ENCODE results near the gene HMGB1. TPM values are rescaled to one million over a fixed set of nuclear protein-coding genes. Genes with fewer than 3 reads are reported as not detected.

HMGB1 gene
- total RNA-seq, 2 experiments from 2014 or later, result 483 to 504 TPM

GRCh38 chr13:30416471-30416870, 49.3 kb downstream of the HMGB1 start:
- POLR2A ChIA-PET, result no interaction called here
- Mint-ChIP-seq H3K4me1 (peaks cover 14% of the 10 kb centered on the region), H3K36me3 (no peaks in the 10 kb centered on the region), H3K4me3 (no peak overlapping the region), H3K27me3 (no peaks in the 10 kb centered on the region), H3K27ac (no peak overlapping the region), H3K9me3 (no peaks in the 10 kb centered on the region)
- DNase-seq (no peak), ATAC-seq (ENCODE audit: low read depth) (no peak)

DNA sequence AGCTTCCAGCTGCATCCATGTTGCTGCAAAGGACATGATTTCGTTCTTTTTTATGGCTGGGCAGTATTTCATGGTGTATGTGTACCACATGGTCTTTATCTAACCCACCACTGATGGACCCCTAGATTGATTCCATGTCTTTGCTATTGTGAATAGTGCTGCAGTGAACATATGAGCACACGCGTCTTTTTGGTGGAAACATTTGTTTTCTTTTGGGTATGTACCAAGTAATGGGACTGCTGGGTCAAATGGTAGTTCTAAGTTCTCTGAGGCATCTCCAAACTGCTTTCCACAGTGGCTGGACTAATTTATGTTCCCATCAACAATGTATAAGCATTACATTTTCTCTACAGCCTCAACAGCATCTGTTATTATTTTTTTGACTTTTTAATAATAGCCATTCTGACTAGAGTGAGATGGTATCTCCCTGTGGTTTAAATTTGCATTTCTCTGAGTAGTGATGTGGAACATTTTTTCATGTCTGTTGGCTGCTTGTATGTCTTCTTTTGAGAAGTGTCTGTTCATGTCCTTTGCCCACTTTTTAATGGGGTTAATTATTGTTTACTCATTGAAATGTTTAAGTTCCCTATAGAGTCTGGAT, 50.2 kb downstream of the HMGB1 start:
- no peak overlapping the region for H3K27ac Mint-ChIP-seq
- DNase-seq (no peak), ATAC-seq (ENCODE audit: low read depth) (no peak)
- no peak overlapping the region for H3K4me3 Mint-ChIP-seq
- no peaks in the 10 kb centered on the region for H3K9me3 Mint-ChIP-seq
- peaks cover 10% of the 10 kb centered on the region for H3K4me1 Mint-ChIP-seq
- H3K36me3 Mint-ChIP-seq, result no peaks in the 10 kb centered on the region
- no peaks in the 10 kb centered on the region for H3K27me3 Mint-ChIP-seq
- POLR2A ChIA-PET, result interaction anchor here (0.6 kb wide), 1 partner anchor 12 kb away, joined by 3 read pairs; no protein-coding TSS in a partner anchor

DNA sequence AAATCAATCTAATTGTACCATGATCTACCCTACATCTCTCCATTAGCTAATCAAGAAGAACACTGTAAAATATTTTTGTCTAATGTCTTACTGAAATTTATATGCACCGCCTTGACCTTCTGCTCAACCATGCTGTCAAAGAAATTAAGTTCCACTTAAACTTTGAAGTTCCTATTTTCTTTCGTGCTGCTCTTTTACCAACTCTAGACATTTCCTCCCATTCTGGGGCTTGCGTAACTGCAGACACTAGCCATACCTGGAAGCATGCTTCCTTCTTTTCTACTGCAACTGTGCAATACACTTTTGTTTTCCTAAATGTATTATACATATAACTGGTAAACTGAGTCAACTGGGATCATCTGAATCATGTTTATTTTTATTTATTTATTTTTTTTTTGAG, 51.9 kb downstream of the HMGB1 start:
- Mint-ChIP-seq H3K27me3 (peaks cover 3% of the 10 kb centered on the region), H3K9me3 (no peaks in the 10 kb centered on the region), H3K4me3 (no peak overlapping the region), H3K27ac (no peak overlapping the region), H3K4me1 (peaks cover 12% of the 10 kb centered on the region), H3K36me3 (no peaks in the 10 kb centered on the region)
- POLR2A ChIA-PET, result interaction anchor here (0.9 kb wide), 1 partner anchor 40 kb away, joined by 3 read pairs; no protein-coding TSS in a partner anchor
- no peak for ATAC-seq (ENCODE audit: low read depth)
- no peak for DNase-seq

DNA sequence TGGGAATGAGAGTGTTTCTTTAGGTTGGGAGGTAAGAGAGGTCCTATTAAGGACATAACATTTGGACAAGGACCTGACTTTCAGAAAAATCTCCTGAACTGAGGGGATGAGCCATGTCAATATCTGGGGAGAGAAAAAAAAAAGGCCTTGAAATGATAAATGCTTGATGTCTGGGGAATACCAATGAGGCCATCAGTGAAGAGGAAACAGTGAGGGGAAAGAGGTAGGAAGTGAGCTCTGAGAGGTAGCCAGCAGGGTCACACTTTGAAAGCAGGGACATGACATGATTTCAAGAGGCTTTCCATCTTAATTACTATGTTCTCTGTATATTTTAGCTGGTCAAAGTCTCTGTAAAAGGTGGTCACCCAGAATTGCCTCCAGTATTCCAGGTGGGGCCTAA, 53.4 kb downstream of the HMGB1 start:
- peaks cover 18% of the 10 kb centered on the region for H3K4me1 Mint-ChIP-seq
- ATAC-seq (ENCODE audit: low read depth) (no peak), DNase-seq (no peak)
- H3K9me3 Mint-ChIP-seq, result no peaks in the 10 kb centered on the region
- H3K36me3 Mint-ChIP-seq, result no peaks in the 10 kb centered on the region
- POLR2A ChIA-PET, result no interaction called here
- no peak overlapping the region for H3K27ac Mint-ChIP-seq
- no peak overlapping the region for H3K4me3 Mint-ChIP-seq
- H3K27me3 Mint-ChIP-seq, result peaks cover 3% of the 10 kb centered on the region

- no peaks in the 10 kb centered on the region for H3K36me3 Mint-ChIP-seq
- ATAC-seq (ENCODE audit: low read depth), result no peak
- peaks cover 17% of the 10 kb centered on the region for H3K4me1 Mint-ChIP-seq
Measured at GRCh38 chr13:30410705-30411125, 55.0 kb downstream of the HMGB1 start.

DNA sequence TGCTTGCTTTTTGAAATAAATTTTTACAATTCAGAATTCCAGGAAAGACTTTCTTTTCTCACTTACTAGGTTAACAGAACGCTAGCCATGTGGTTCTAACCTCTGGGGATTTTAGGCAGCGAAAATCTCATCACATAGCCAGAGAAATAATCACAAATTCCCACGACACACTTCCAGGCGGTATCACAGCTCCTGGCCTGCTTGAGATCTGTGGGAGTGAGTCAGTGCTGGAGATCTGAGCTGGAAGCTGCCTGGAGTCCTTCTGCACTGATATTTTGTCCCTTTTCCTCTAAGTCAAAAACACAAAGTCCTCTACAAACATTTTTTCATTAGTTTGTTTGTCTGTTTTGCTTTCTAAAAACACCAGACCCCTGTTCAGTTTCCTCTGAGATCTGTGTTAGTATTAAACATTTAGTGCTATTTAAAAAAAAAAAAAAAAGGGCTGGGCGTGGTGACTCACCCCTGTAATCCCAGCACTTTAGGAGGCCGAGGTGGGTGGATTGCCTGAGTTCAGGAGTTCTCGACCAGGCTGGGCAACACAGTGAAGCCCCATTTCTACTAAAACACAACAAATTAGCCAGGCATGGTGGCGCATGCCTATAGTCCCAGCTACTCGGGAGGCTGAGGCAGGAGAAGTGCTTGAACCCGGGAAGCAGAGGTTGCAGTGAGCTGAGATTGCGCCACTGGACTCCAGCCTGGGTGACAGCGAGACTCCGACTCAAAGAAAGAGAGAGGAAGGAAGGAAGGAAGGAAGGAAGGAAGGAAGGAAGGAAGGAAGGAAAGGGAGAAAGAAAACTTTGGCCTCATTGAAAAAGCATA, 55.6 kb downstream of the HMGB1 start:
- Mint-ChIP-seq H3K27ac (no peak overlapping the region), H3K36me3 (no peaks in the 10 kb centered on the region), H3K9me3 (no peaks in the 10 kb centered on the region), H3K4me3 (no peak overlapping the region), H3K27me3 (peaks cover 10% of the 10 kb centered on the region), H3K4me1 (peaks cover 16% of the 10 kb centered on the region)
- no peak for DNase-seq
- no peak for ATAC-seq (ENCODE audit: low read depth)
- POLR2A ChIA-PET, result no interaction called here

More at GRCh38 chr13:30410705-30411125, 55.0 kb downstream of the HMGB1 start:
- Mint-ChIP-seq H3K27me3 (peaks cover 10% of the 10 kb centered on the region), H3K27ac (peak overlapping the region; percentile 69), H3K9me3 (no peaks in the 10 kb centered on the region), H3K4me3 (no peak overlapping the region)
- DNase-seq, result no peak
- POLR2A ChIA-PET, result no interaction called here

- peaks cover 10% of the 10 kb centered on the region for H3K27me3 Mint-ChIP-seq
- DNase-seq (peak; percentile 88), ATAC-seq (ENCODE audit: low read depth) (peak; percentile 94)
- H3K9me3 Mint-ChIP-seq, result no peaks in the 10 kb centered on the region
- H3K36me3 Mint-ChIP-seq, result no peaks in the 10 kb centered on the region
- POLR2A ChIA-PET, result interaction anchor here (1.0 to 1.5 kb wide), 4 partner anchors 11 to 163 kb away, joined by 3 to 5 read pairs (median 4); partner anchors contain the start of gene HMGB1
- peak overlapping the region; percentile 72 for H3K27ac Mint-ChIP-seq
- peak overlapping the region; percentile 81 for H3K4me3 Mint-ChIP-seq
- peaks cover 16% of the 10 kb centered on the region for H3K4me1 Mint-ChIP-seq
Measured at GRCh38 chr13:30408319-30409101, 57.2 kb downstream of the HMGB1 start.

DNA sequence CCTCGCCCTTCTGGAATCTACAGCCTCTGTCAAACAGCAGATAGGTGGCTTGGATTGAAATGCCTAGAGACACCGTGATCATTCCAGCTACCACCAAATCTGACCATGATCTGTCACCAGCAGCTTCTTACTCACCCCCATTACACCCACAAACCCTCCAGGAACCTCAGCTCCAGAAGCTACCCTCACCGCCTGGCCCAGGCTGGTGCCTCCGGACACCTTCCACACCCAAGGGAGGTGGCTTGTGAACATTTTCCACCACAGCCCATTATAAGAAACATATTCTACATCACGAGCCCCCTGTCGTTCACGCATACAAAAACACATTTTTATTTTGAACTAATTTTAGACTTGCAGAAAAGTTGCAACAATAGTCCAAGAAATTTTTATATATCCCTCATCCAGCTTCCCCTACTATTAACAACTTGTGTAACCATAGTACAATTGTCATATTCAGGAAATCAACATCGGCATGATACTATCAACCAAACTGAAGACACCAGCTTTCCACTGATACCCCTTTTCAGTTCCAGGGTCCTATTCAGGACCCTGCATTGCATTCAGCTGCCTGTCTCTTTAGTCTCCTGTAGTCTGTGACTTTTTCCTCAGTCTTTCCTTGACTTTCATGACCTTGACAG, 58.8 kb downstream of the HMGB1 start:
- no peak for ATAC-seq (ENCODE audit: low read depth)
- Mint-ChIP-seq H3K27me3 (peaks cover 12% of the 10 kb centered on the region), H3K27ac (no peak overlapping the region)

More for the DNA sequence above, 58.8 kb downstream of the HMGB1 start:
- Mint-ChIP-seq H3K9me3 (no peaks in the 10 kb centered on the region), H3K4me1 (peaks cover 12% of the 10 kb centered on the region), H3K4me3 (no peak overlapping the region), H3K36me3 (no peaks in the 10 kb centered on the region)
- POLR2A ChIA-PET, result interaction anchor here (2.0 to 2.1 kb wide), 2 partner anchors 12 to 30 kb away, joined by 5 to 8 read pairs; no protein-coding TSS in a partner anchor
- DNase-seq, result no peak

Other genes with a start within 250 kb of the HMGB1 start
- gene KATNAL1, start 158.4 kb downstream of the HMGB1 start, total RNA-seq, result 10 to 100 TPM; 19.4 to 20.7 TPM
- gene UBE2L5, start 43.4 kb downstream of the HMGB1 start, total RNA-seq, result not detected
- gene USPL1, start 152.0 kb upstream of the HMGB1 start, total RNA-seq, result 10 to 100 TPM; 23.9 to 25.8 TPM